HEK293 (cell line): ENCODE measurements around the gene ROR2.

ENCODE experiments used
- CTCF ChIA-PET: fragments of 350-600 bp; formaldehyde crosslinking; extraction: SDS; loops from one replicate; lab custom pipeline; 2021; ENCODE audit warnings: antibody characterized with exemption; lab: Yijun Ruan, JAX
- POLR2A ChIA-PET: fragments of 300-600 bp; formaldehyde crosslinking; extraction: SDS; loops from one replicate; lab custom pipeline; 2020; ENCODE audit warnings: antibody characterized with exemption, inconsistent platforms; lab: Yijun Ruan, JAX
- H3K27ac ChIP-seq: fragments of 200-500 bp; sonication (Bioruptor generic); 2 replicates; pipeline ENCODE4 v1.5.1; 2014; ENCODE audit warnings: low read depth, low read length, control low read depth, inconsistent platforms; ENCODE audit errors: extremely low read depth
- H3K36me3 ChIP-seq, 2 experiments: fragments of 200-500 bp in 1 of 2; sonication (Bioruptor generic) in 1 of 2; 1 replicate in 1 of 2; 2 replicates in 1 of 2; pipeline ENCODE4 v1.5.1; 2014 to 2017; ENCODE audit warnings: inconsistent platforms in 2 of 2, low read length in 2 of 2; ENCODE audit not compliant: control insufficient read depth in 2 of 2, insufficient read depth in 1 of 2
- H3K4me1 ChIP-seq: fragments of 200-500 bp; sonication (Bioruptor generic); 2 replicates; pipeline ENCODE4 v1.5.1; 2014; ENCODE audit warnings: mild to moderate bottlenecking, low read length, inconsistent platforms; ENCODE audit not compliant: control insufficient read depth, insufficient read depth
- H3K4me3 ChIP-seq: 2 replicates; pipeline ENCODE4 v1.5.1; 2011; ENCODE audit warnings: low read depth, mild to moderate bottlenecking, control low read depth, low read length, moderate library complexity
- H3K9me3 ChIP-seq: fragments of 200-500 bp; sonication (Bioruptor generic); 2 replicates; pipeline ENCODE4 v1.5.1; 2014; ENCODE audit warnings: low read depth, low read length, inconsistent platforms; ENCODE audit not compliant: control insufficient read depth, insufficient read depth
- GLIS2 ChIP-seq: fragments of 450-650 bp; formaldehyde crosslinking; IDR thresholded peaks from 2 replicates; pipeline ENCODE4 v1.5.1; 2016; ENCODE audit warnings: missing biosample characterization, missing genetic modification characterization
- KLF7 ChIP-seq: fragments of 450-650 bp; formaldehyde crosslinking; IDR thresholded peaks from 2 replicates; pipeline ENCODE4 v1.5.1; 2016; ENCODE audit warnings: missing biosample characterization, missing genetic modification characterization, borderline replicate concordance
- SP2 ChIP-seq: fragments of 450-650 bp; formaldehyde crosslinking; IDR thresholded peaks from 2 replicates; pipeline ENCODE4 v1.5.1; 2016; ENCODE audit warnings: missing biosample characterization, missing genetic modification characterization
- SP3 ChIP-seq: fragments of 450-650 bp; formaldehyde crosslinking; IDR thresholded peaks from 2 replicates; pipeline ENCODE4 v1.5.1; 2016; ENCODE audit warnings: missing biosample characterization, missing genetic modification characterization
- TSHZ1 ChIP-seq: fragments of 450-650 bp; formaldehyde crosslinking; IDR thresholded peaks from 2 replicates; pipeline ENCODE4 v1.5.1; 2016; ENCODE audit warnings: missing biosample characterization, missing genetic modification characterization, borderline replicate concordance
- ZBTB26 ChIP-seq: fragments of 450-650 bp; formaldehyde crosslinking; optimal IDR thresholded peaks from 2 replicates; pipeline ENCODE3; 2016; ENCODE audit warnings: missing biosample characterization, mild to moderate bottlenecking, missing genetic modification characterization
- ZBTB7A ChIP-seq: fragments of 450-650 bp; formaldehyde crosslinking; IDR thresholded peaks from 2 replicates; pipeline ENCODE4 v1.5.1; 2016; ENCODE audit warnings: low read depth, missing biosample characterization, missing genetic modification characterization
- ZIC2 ChIP-seq: fragments of 450-650 bp; formaldehyde crosslinking; IDR thresholded peaks from 2 replicates; pipeline ENCODE4 v1.5.1; 2016; ENCODE audit warnings: missing biosample characterization, missing genetic modification characterization
- ZNF10 ChIP-seq: fragments of 450-650 bp; formaldehyde crosslinking; IDR thresholded peaks from 2 replicates; pipeline ENCODE4 v1.5.1; 2017; ENCODE audit warnings: missing biosample characterization, missing genetic modification characterization
- ZNF138 ChIP-seq: fragments of 450-650 bp; formaldehyde crosslinking; IDR thresholded peaks from 2 replicates; pipeline ENCODE4 v1.5.1; 2016; ENCODE audit warnings: missing biosample characterization, missing genetic modification characterization, borderline replicate concordance
- ZNF157 ChIP-seq: fragments of 450-650 bp; formaldehyde crosslinking; IDR thresholded peaks from 2 replicates; pipeline ENCODE4 v1.5.1; 2016; ENCODE audit warnings: missing biosample characterization, missing genetic modification characterization
- ZNF184 ChIP-seq: fragments of 450-650 bp; IDR thresholded peaks from 2 replicates; pipeline ENCODE4 v1.5.1; 2018; ENCODE audit warnings: missing biosample characterization, mild to moderate bottlenecking, missing genetic modification characterization
- ZNF2 ChIP-seq: fragments of 450-650 bp; formaldehyde crosslinking; IDR thresholded peaks from 2 replicates; pipeline ENCODE4 v1.5.1; 2016; ENCODE audit warnings: missing biosample characterization, missing genetic modification characterization
- ZNF26 ChIP-seq: fragments of 450-650 bp; formaldehyde crosslinking; IDR thresholded peaks from 2 replicates; pipeline ENCODE4 v1.5.1; 2016; ENCODE audit warnings: missing biosample characterization, missing genetic modification characterization
- ZNF501 ChIP-seq: fragments of 450-650 bp; formaldehyde crosslinking; IDR thresholded peaks from 2 replicates; pipeline ENCODE4 v1.5.1; 2016; ENCODE audit warnings: missing biosample characterization, missing genetic modification characterization
- ZNF513 ChIP-seq: fragments of 450-650 bp; IDR thresholded peaks from 2 replicates; pipeline ENCODE4 v1.5.1; 2018; ENCODE audit warnings: missing biosample characterization, missing genetic modification characterization
- ZNF549 ChIP-seq: fragments of 450-650 bp; IDR thresholded peaks from 2 replicates; pipeline ENCODE4 v1.5.1; 2018; ENCODE audit warnings: missing biosample characterization, missing genetic modification characterization, mild to moderate bottlenecking, inconsistent platforms, moderate library complexity
- ZNF561 ChIP-seq: fragments of 450-650 bp; IDR thresholded peaks from 2 replicates; pipeline ENCODE4 v1.5.1; 2018; ENCODE audit warnings: missing biosample characterization, missing genetic modification characterization, borderline replicate concordance
- ZNF571 ChIP-seq: fragments of 450-650 bp; formaldehyde crosslinking; IDR thresholded peaks from 2 replicates; pipeline ENCODE4 v1.5.0; 2017; ENCODE audit warnings: missing biosample characterization, missing genetic modification characterization
- ZNF664 ChIP-seq: fragments of 450-650 bp; formaldehyde crosslinking; IDR thresholded peaks from 2 replicates; pipeline ENCODE4 v1.5.1; 2016; ENCODE audit warnings: missing biosample characterization, missing genetic modification characterization

The ROR2 gene

GRCh38 chr9:91967259-91967658 is 17.2 kb upstream of the ROR2 start:
- Histone ChIP-seq H3K9me3 (no peaks in the 10 kb centered on the region), H3K4me3 (no peak overlapping the region), H3K36me3 (no peaks in the 10 kb centered on the region), H3K4me1 (no peaks in the 10 kb centered on the region), H3K27ac (no peak overlapping the region)
- ChIA-PET POLR2A (no interaction called here), CTCF (interaction anchor here (0.7 to 2.3 kb wide), 2 partner anchors 13 to 18 kb away, joined by 3 to 17 read pairs; no protein-coding TSS in a partner anchor)
- TF ChIP-seq SP3 (tag by site-specific recombination) (no peak), SP2 (tag by site-specific recombination) (no peak), ZNF664 (tag by site-specific recombination) (no peak)

- TF ChIP-seq GLIS2, result no peak
- TF ChIP-seq ZNF157 (tag by site-specific recombination), result no peak
- no peak for TF ChIP-seq ZIC2
- TF ChIP-seq ZNF549 (tag by site-specific recombination), result no peak
- TF ChIP-seq KLF7 (tag by site-specific recombination), result no peak
- no peak for TF ChIP-seq ZBTB7A
- TF ChIP-seq ZNF138 (tag by site-specific recombination), result no peak
- no peak for TF ChIP-seq ZNF2 (tag by site-specific recombination)
- TF ChIP-seq ZNF513 (tag by site-specific recombination), result no peak
- no peak for TF ChIP-seq ZNF561 (tag by site-specific recombination)
- TF ChIP-seq TSHZ1, result no peak
- no peak for TF ChIP-seq ZNF184 (tag by site-specific recombination)
- TF ChIP-seq ZNF26, result no peak
- TF ChIP-seq ZNF10 (tag by site-specific recombination), result no peak
- no peak for TF ChIP-seq ZNF571 (tag by site-specific recombination)
- TF ChIP-seq ZBTB26 (tag by site-specific recombination), result no peak
- no peak for TF ChIP-seq ZNF501 (tag by site-specific recombination)
These were observed 16.5 kb upstream of the ROR2 start for GRCh38 chr9:91966503-91966902.

More at GRCh38 chr9:91966503-91966902, 16.5 kb upstream of the ROR2 start:
- Histone ChIP-seq H3K27ac (no peak overlapping the region), H3K4me1 (no peaks in the 10 kb centered on the region), H3K4me3 (no peak overlapping the region), H3K9me3 (no peaks in the 10 kb centered on the region), H3K36me3 (no peaks in the 10 kb centered on the region)
- POLR2A ChIA-PET, result no interaction called here
- CTCF ChIA-PET, result interaction anchor here (1.2 kb wide), 1 partner anchor 12 kb away, joined by 4 read pairs; no protein-coding TSS in a partner anchor
